ENCODE data around the gene NCLN. TPM values are rescaled to one million over a fixed set of nuclear protein-coding genes. Genes with fewer than 3 reads are reported as not detected.

Gene NCLN
- total and polyA plus RNA-seq, 9 of the 15 experiments (the other 6 are each of a cell fraction or from before 2014, with no cell fraction given): 3.8 to 126 (median 39.6) TPM

DNA sequence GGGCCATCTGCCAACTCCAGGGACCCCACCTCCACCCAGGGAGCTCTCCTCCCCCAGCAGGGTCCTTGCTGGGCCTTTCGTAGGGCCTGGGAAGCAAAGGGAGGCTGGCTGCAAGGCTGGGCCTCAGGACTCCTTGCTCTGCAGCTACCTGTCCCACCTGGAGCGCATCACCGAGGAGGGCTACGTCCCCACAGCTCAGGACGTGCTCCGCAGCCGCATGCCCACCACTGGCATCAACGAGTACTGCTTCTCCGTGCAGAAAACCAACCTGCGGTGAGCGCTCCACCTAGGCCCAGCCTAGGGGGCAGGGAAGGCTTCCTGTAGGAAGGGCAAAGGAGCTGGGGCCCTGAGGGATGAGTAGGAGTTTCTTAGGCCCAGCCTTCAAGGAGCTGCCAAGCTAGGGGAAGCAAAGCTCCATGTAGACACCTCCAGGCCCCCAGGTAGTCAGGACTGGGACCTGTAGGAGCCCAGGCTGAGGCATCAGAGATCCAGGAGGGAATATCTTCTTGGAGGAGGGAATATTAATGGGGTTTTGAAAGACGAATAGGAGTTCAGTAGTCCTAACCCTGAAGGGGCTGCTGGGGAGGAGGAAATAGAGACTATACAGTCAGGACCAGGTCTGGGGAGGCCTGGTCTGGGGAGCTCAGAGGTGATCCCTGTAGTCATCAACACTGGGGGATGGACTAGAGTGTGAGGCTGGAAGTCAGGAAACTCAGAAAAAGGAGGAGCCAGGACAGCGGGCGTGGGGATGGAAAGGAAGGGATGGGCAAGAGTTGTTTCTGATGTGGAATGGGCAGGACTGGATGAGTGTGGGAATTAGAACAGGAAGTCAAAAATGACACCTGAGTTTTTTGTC, 33.9 kb upstream of the NCLN start:
- H2AFZ ChIP-seq (ENCODE audit: low read depth, low read length): no peak overlapping the region
- BruUV-seq (replicated peaks): no TSS peak
- in situ Hi-C loops (cut with MboI) (no loop called here), intact Hi-C loops (cut with micrococcal nuclease) (no loop called here)
- H3K4me1 ChIP-seq (replicated peaks in 1 of 2; ENCODE audit: control insufficient read depth in 2 of 2, insufficient read depth in 2 of 2, low read length in 2 of 2): peaks cover 10 to 35% of the 10 kb centered on the region in 2 experiments
- no peaks in the 10 kb centered on the region for H3K36me3 ChIP-seq (ENCODE audit: control insufficient read depth, insufficient read depth, low read length)
- ChIA-PET POLR2A (interaction anchor here (0.6 to 0.7 kb wide), 4 partner anchors 48 to 676 kb away, joined by 3 to 4 read pairs (median 4); no protein-coding TSS in a partner anchor), CTCF (ENCODE audit: low intra/inter-chr PET ratio) (no interaction called here)
- peaks cover 4% of the 10 kb centered on the region; the same call in 1 of the 3 replicates for H3K79me2 ChIP-seq (ENCODE audit: control insufficient read depth, insufficient read depth, low read length)
- no peaks in the 10 kb centered on the region for H4K20me1 ChIP-seq (replicated peaks; ENCODE audit: control insufficient read depth, insufficient read depth, low read length)
- ATAC-seq (no peak), FAIRE-seq (peak; percentile 73), DNase-seq (ENCODE audit: extremely low read depth in 1 of 4, low spot score in 3 of 4) (peak in 1 of 4 experiments; percentile 8)
- no peak overlapping the region for H3K4me3 ChIP-seq
- WGBS (ENCODE audit: insufficient coverage, low coverage, missing lambda C conversion rate): 74% methylated on average over 13 of the region's 14 CpGs
- H3K27me3 ChIP-seq (ENCODE audit: control insufficient read depth in 2 of 2, insufficient read depth in 2 of 2, low read length in 2 of 2): no peaks in the 10 kb centered on the region; a peak in 1 of 5 replicates
- no peaks in the 10 kb centered on the region; the same call in 1 of the 2 replicates for H3K9me3 ChIP-seq (replicated peaks; ENCODE audit: control insufficient read depth, insufficient read depth, low read depth, low read length)
- no peaks in the 10 kb centered on the region for H3K9me1 ChIP-seq (ENCODE audit: control insufficient read depth, insufficient read depth, low read length)
- H3K27ac ChIP-seq (ENCODE audit: extremely low read depth, low read depth, low read length): no peak overlapping the region; the same call in 2 of the 3 replicates
- no peak overlapping the region for H3K4me2 ChIP-seq (ENCODE audit: insufficient read depth, low read length)
- TF ChIP-seq RAD21 (CRISPR knock-in tag; conservative IDR thresholded peaks at IDR 0.05 in 1 of 2, IDR thresholded peaks at IDR 0.05 in 1 of 2) (no peak), RBFOX2 (IDR thresholded peaks at IDR 0.05; ENCODE audit: low read depth, low read length) (0 out of 2 replicates have a peak, but pooled peaks have one; percentile 27), ZNF175 (CRISPR knock-in tag; IDR thresholded peaks at IDR 0.05; ENCODE audit: low read depth) (peak; percentile 23; the same call in 1 of the 2 replicates)
- peak overlapping the region in 1 of 2 experiments; percentile 73; a peak in 2 of 4 replicates for H3K9ac ChIP-seq (ENCODE audit: insufficient read depth in 1 of 2, low read depth in 2 of 2, low read length in 2 of 2)
